ENCODE measurements around the gene PCAT6.

- no peak for TF ChIP-seq CTCF (IDR thresholded peaks at IDR 0.05)
- TF ChIP-seq POLR2A (IDR thresholded peaks at IDR 0.05), result no peak
- TF ChIP-seq POLR2AphosphoS5 (IDR thresholded peaks at IDR 0.05), result no peak
These were observed 9.6 kb upstream of the PCAT6 start for GRCh38 chr1:202801175-202801574.
